ENCODE measurements around the gene CPA5. TPM values are rescaled to one million over a fixed set of nuclear protein-coding genes. Genes with fewer than 3 reads are reported as not detected.
A peak's percentile ranks its signal among the peaks of the same experiment; 100 is the strongest.

CPA5 gene
- not detected for total RNA-seq

GRCh38 chr7:130344271-130344866 is at the start of gene CPA5:
TSS of gene CPA5 (plus strand) at chr7:130344816. CDS start at chr7:130346486, 1,670 bp downstream.
- Histone ChIP-seq H3K27me3 (no peaks in the 10 kb centered on the region), H3K9me3 (no peaks in the 10 kb centered on the region), H3K4me1 (no peaks in the 10 kb centered on the region), H3K27ac (no peak within 1 kb of the TSS), H3K36me3 (replicated peaks in 1 of 2; ENCODE audit: insufficient read depth in 1 of 2, low read depth in 2 of 2) (no peaks in the 10 kb centered on the region), H3K4me3 (no peak within 1 kb of the TSS)
- DNase-seq (no peak), ATAC-seq (no peak)
- TF ChIP-seq CTCF (IDR thresholded peaks at IDR 0.05) = no peak
- no peak for TF ChIP-seq POLR2A (IDR thresholded peaks at IDR 0.05)
- intact Hi-C loops (cut with DNase I) = loop anchor here (10.0 kb wide), 1 partner anchor 50 kb away; the partner anchor contains the start of gene CPA4
- WGBS, 2 donors = 77 to 90% methylated on average over 5 of the region's 5 CpGs

GRCh38 chr7:130296221-130296951 is 48.2 kb upstream of the CPA5 start:
- no peak for TF ChIP-seq CTCF (IDR thresholded peaks at IDR 0.05)
- no peak for TF ChIP-seq POLR2A (IDR thresholded peaks at IDR 0.05)
- Histone ChIP-seq H3K4me3 (no peak overlapping the region), H3K4me1 (peaks cover 15% of the 10 kb centered on the region), H3K27ac (no peak overlapping the region), H3K27me3 (no peaks in the 10 kb centered on the region), H3K36me3 (replicated peaks in 1 of 2; ENCODE audit: insufficient read depth in 1 of 2, low read depth in 2 of 2) (no peaks in the 10 kb centered on the region), H3K9me3 (no peaks in the 10 kb centered on the region)
- 92 to 93% methylated on average over 13 of the region's 13 CpGs for WGBS, 2 donors
- DNase-seq (no peak), ATAC-seq (no peak)
- intact Hi-C loops (cut with DNase I) = loop anchor here (10.0 kb wide), 1 partner anchor 48 kb away; the partner anchor contains the start of gene CPA5

GRCh38 chr7:130297628-130298543 is 46.7 kb upstream of the CPA5 start:
- intact Hi-C loops (cut with DNase I) = loop anchor here (10.0 kb wide), 1 partner anchor 47 kb away; the partner anchor contains the start of gene CPA5
- peaks cover 14% of the 10 kb centered on the region for H3K4me1 ChIP-seq
- 89 to 92% methylated on average over 17 to 20 of the region's 20 CpGs for WGBS, 2 donors
- ATAC-seq (no peak), DNase-seq (no peak)
- H3K4me3 ChIP-seq = no peak overlapping the region
- TF ChIP-seq POLR2A (IDR thresholded peaks at IDR 0.05) = no peak
- no peak for TF ChIP-seq CTCF (IDR thresholded peaks at IDR 0.05)
- no peaks in the 10 kb centered on the region for H3K27me3 ChIP-seq
- no peaks in the 10 kb centered on the region for H3K9me3 ChIP-seq
- H3K27ac ChIP-seq = no peak overlapping the region
- no peaks in the 10 kb centered on the region for H3K36me3 ChIP-seq (replicated peaks in 1 of 2; ENCODE audit: insufficient read depth in 1 of 2, low read depth in 2 of 2)

- Histone ChIP-seq H3K4me1 (peaks cover 8% of the 10 kb centered on the region), H3K27me3 (no peaks in the 10 kb centered on the region), H3K9me3 (no peaks in the 10 kb centered on the region), H3K27ac (no peak overlapping the region), H3K36me3 (replicated peaks in 1 of 2; ENCODE audit: insufficient read depth in 1 of 2, low read depth in 2 of 2) (no peaks in the 10 kb centered on the region), H3K4me3 (no peak overlapping the region)
- DNase-seq (peak in 1 of 4 donors; percentile 11), ATAC-seq (no peak)
- 77 to 84% methylated on average over 5 of the region's 5 CpGs for WGBS, 2 donors
- no peak for TF ChIP-seq CTCF (IDR thresholded peaks at IDR 0.05)
- TF ChIP-seq POLR2A (IDR thresholded peaks at IDR 0.05) = no peak
- intact Hi-C loops (cut with DNase I) = loop anchor here (10.0 kb wide), 1 partner anchor 46 kb away; the partner anchor contains the start of gene CPA5
Measured at GRCh38 chr7:130298544-130299326, 45.9 kb upstream of the CPA5 start.

Measured in body of pancreas (tissue), 4 donors.